PC-3 (cell line): ENCODE measurements around the gene NFATC1.

Experiments used
- CTCF ChIP-seq: fragments of 300-600 bp; sonication (generic); conservative IDR thresholded peaks from 2 replicates; pipeline ENCODE4 v1.5.1; 2017; ENCODE audit warnings: antibody characterized with exemption, low read depth, mild to moderate bottlenecking, low read length
- EZH2phosphoT487 ChIP-seq: fragments of 300-600 bp; sonication (generic); IDR thresholded peaks from 2 replicates; pipeline ENCODE4 v1.6.1; 2018; ENCODE audit warnings: mild to moderate bottlenecking, antibody characterized with exemption, low read length, borderline replicate concordance

GRCh38 chr18:79405019-79405780 is 9.5 kb downstream of the NFATC1 start:
- TF ChIP-seq CTCF, result no peak
- no peak for TF ChIP-seq EZH2phosphoT487
